Measurements from ENCODE around the gene ZNF774.

GRCh38 chr15:90364251-90364650, 12.2 kb downstream of the ZNF774 start:
- no peak for TF ChIP-seq FOXP2 (optimal IDR thresholded peaks at IDR 0.05; ENCODE audit: borderline replicate concordance, extremely low read depth, extremely low read length, insufficient read depth)
- no peak for TF ChIP-seq POLR2AphosphoS5 (IDR thresholded peaks at IDR 0.05; ENCODE audit: low read depth, low read length)
- no peak for TF ChIP-seq TAF1 (IDR thresholded peaks at IDR 0.05; ENCODE audit: borderline replicate concordance, insufficient read depth, low read length)
- TF ChIP-seq SIN3A (IDR thresholded peaks at IDR 0.05; ENCODE audit: borderline replicate concordance, insufficient read depth, low read length): no peak
- no peak for TF ChIP-seq REST (IDR thresholded peaks at IDR 0.05; ENCODE audit: insufficient read depth in 1 of 2, low read depth in 2 of 2, low read length in 2 of 2)

Data from PFSK-1 (cell line).